Prostate gland (tissue), 2 donors: ENCODE results near the gene PDGFC. TPM values are rescaled to one million over a fixed set of nuclear protein-coding genes. Genes with fewer than 3 reads are reported as not detected.

Experiments
- DNase-seq: peaks from one replicate; pipeline ENCODE4 v3.0.0-alpha.2; 2019; ENCODE audit warnings: low spot score
- H3K27ac ChIP-seq, 2 donors: fragments of 200-600 bp; sonication (generic); 2 replicates each; pipeline ENCODE4 v1.5.1; 2017 to 2019
- H3K27me3 ChIP-seq: fragments of 200-600 bp; sonication (generic); replicated peaks from 2 replicates; pipeline ENCODE4 v1.5.1; 2019; ENCODE audit not compliant: insufficient read depth
- H3K36me3 ChIP-seq, 2 donors: fragments of 200-600 bp; sonication (generic); 1 replicate in 1 of 2; 2 replicates in 1 of 2; pipeline versions ENCODE4 v1.5.1 to v1.8.1; 2017 to 2019
- H3K4me1 ChIP-seq: fragments of 200-600 bp; sonication (generic); replicated peaks from 2 replicates; pipeline ENCODE4 v1.5.1; 2019
- H3K4me3 ChIP-seq, 2 donors: fragments of 200-600 bp; sonication (generic); 2 replicates each; pipeline ENCODE4 v1.5.1; 2017 to 2019
- H3K9me3 ChIP-seq: fragments of 200-600 bp; sonication (generic); 2 replicates; pipeline ENCODE4 v1.5.1; 2017
- POLR2A ChIP-seq: fragments of 450-650 bp; IDR thresholded peaks from one replicate; pipeline ENCODE4 v1.6.1; 2016; ENCODE audit warnings: antibody characterized with exemption, mild to moderate bottlenecking
- POLR2AphosphoS5 ChIP-seq: sonication (generic); formaldehyde crosslinking; IDR thresholded peaks from one replicate; pipeline ENCODE4 v1.6.1; 2017; ENCODE audit warnings: antibody characterized with exemption
- WGBS: methylation state at CpG from one replicate; pipeline ENCODE4 v1.1.5; 2018; 5-methylcytosine and 5-hydroxymethylcytosine counted together
- intact Hi-C: fragments of 100-400 bp; cut with DNase I; formaldehyde crosslinking; loops from one replicate; pipeline ENCODE4 v1.14.2; 2022
- total RNA-seq, 2 donors: library from RNA; depleted of rRNA; stranded (reverse); fragments of >200 nt; gene quantifications; one replicate each; pipeline ENCODE4 v1.1.0, GENCODE V29; 2016
- TF ChIP-seq, protein P1 (sequence below), 4 experiments: fragments of 200-600 bp in 2 of 4; fragments of 450-650 bp in 2 of 4; sonication (generic) in 2 of 4; IDR thresholded peaks; 1 replicate in 3 of 4; 2 replicates in 1 of 4; pipeline ENCODE4 v1.5.1; 2016 to 2019; ENCODE audit warnings: antibody characterized with exemption in 4 of 4, mild to moderate bottlenecking in 2 of 4, moderate library complexity in 2 of 4

PDGFC gene
- total RNA-seq, 2 donors from 2014 or later: 18.6 to 36.8 TPM

DNA sequence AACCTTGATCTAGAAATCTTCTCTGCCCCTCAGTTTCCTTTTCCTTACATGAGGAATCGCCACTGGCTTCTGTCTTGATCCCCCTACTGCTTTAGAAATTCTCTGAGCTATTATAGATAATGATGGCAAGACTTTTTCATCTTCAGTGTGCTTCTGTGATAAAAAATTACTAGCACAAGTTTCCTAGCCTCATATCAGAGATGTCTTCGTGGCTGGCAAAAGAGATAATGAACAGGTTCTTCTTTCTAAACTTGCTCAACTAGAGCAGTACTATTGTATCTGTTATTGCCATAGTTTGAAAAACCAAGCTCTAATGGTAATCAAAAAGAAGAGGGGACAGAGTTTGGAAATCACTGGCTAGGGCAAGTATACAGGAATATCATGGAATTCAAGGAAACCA lies 4.1 kb upstream of the PDGFC start:
- no peaks in the 10 kb centered on the region for H3K9me3 ChIP-seq
- no peak for DNase-seq
- no peak for TF ChIP-seq POLR2AphosphoS5
- TF ChIP-seq, protein P1, sequence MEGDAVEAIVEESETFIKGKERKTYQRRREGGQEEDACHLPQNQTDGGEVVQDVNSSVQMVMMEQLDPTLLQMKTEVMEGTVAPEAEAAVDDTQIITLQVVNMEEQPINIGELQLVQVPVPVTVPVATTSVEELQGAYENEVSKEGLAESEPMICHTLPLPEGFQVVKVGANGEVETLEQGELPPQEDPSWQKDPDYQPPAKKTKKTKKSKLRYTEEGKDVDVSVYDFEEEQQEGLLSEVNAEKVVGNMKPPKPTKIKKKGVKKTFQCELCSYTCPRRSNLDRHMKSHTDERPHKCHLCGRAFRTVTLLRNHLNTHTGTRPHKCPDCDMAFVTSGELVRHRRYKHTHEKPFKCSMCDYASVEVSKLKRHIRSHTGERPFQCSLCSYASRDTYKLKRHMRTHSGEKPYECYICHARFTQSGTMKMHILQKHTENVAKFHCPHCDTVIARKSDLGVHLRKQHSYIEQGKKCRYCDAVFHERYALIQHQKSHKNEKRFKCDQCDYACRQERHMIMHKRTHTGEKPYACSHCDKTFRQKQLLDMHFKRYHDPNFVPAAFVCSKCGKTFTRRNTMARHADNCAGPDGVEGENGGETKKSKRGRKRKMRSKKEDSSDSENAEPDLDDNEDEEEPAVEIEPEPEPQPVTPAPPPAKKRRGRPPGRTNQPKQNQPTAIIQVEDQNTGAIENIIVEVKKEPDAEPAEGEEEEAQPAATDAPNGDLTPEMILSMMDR (IDR thresholded peaks at IDR 0.05): no peak
- TF ChIP-seq POLR2A: no peak
- H3K27ac ChIP-seq: no peak overlapping the region
- H3K4me1 ChIP-seq: no peaks in the 10 kb centered on the region
- no peaks in the 10 kb centered on the region for H3K27me3 ChIP-seq
- intact Hi-C loops: loop anchor here (10.0 kb wide), 1 partner anchor 149 kb away; no protein-coding TSS in a partner anchor
- no peaks in the 10 kb centered on the region for H3K36me3 ChIP-seq
- 92% methylated on average over 2 of the region's 2 CpGs for WGBS
- no peak overlapping the region for H3K4me3 ChIP-seq

DNA sequence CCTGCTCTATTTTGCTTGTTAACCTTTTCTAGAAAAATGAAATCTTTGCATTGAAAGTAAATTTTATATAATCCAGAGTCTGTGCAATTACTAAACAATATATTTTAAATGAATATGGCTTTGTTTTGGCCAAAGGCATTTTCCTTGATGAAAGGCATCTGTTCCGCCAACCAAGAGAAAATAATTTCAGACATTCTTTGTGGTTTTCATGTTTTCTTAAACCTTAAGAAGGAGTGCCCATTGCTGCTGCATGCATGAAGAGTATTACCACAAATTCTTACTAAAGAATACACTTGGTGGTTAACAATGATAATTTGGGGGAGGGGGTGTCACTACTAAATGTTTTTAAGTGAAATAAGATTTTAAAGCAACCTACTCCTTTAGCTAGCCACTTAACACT lies 2.7 kb upstream of the PDGFC start:
- DNase-seq: no peak
- no peaks in the 10 kb centered on the region for H3K9me3 ChIP-seq
- no peaks in the 10 kb centered on the region for H3K4me1 ChIP-seq
- WGBS: 98% methylated on average over 1 of the region's 1 CpG
- H3K27me3 ChIP-seq: no peaks in the 10 kb centered on the region
- intact Hi-C loops: loop anchor here (5.0 to 10.0 kb wide), 3 partner anchors 151 to 497 kb away; no protein-coding TSS in a partner anchor
- no peak overlapping the region for H3K27ac ChIP-seq
- TF ChIP-seq POLR2AphosphoS5 (no peak), POLR2A (no peak)
- TF ChIP-seq, protein P1 (IDR thresholded peaks at IDR 0.05): no peak
- H3K36me3 ChIP-seq: no peaks in the 10 kb centered on the region
- no peak overlapping the region for H3K4me3 ChIP-seq

DNA sequence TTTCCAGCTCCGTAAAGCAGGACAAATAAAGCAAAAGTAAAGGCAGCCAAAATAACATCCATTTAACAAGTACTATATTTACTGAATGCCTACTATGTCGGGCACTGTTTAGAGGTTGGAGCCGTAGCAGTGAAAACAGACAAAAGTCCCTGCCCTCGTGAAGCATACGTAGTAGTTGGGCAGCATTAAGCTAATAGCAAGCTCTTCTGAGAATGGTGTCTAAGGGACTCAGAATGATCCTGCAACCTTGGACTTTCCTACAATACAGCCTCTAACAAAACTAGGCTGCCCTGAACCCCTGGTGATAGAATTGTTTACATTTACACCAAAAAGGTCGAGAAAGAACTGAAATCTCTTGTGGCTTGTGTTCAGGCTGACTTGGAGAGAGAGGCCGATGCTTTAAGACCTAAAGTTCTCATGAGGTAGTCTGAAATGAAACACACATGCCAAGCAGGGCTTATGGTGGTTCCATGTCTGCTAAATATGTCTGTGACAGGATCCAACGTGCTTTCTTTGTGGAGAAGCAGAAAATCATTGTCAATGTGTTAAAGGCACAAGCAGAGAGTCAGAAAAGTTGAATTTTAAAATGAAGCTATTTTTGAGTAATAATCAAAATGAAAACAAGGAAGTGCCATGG lies 898 bp upstream of the PDGFC start:
- H3K27ac ChIP-seq: peak overlapping the region; percentile 88 to 91
- DNase-seq: no peak
- H3K4me3 ChIP-seq: peak overlapping the region; percentile 65 to 75
- no peaks in the 10 kb centered on the region for H3K27me3 ChIP-seq
- no peaks in the 10 kb centered on the region for H3K4me1 ChIP-seq
- H3K36me3 ChIP-seq: no peaks in the 10 kb centered on the region
- intact Hi-C loops: loop anchor here (5.0 to 10.0 kb wide), 3 partner anchors 152 to 495 kb away; no protein-coding TSS in a partner anchor
- TF ChIP-seq POLR2AphosphoS5 (no peak), POLR2A (no peak)
- TF ChIP-seq, protein P1 (IDR thresholded peaks at IDR 0.05): no peak
- no peaks in the 10 kb centered on the region for H3K9me3 ChIP-seq
- 13% methylated on average over 8 of the region's 8 CpGs for WGBS

DNA sequence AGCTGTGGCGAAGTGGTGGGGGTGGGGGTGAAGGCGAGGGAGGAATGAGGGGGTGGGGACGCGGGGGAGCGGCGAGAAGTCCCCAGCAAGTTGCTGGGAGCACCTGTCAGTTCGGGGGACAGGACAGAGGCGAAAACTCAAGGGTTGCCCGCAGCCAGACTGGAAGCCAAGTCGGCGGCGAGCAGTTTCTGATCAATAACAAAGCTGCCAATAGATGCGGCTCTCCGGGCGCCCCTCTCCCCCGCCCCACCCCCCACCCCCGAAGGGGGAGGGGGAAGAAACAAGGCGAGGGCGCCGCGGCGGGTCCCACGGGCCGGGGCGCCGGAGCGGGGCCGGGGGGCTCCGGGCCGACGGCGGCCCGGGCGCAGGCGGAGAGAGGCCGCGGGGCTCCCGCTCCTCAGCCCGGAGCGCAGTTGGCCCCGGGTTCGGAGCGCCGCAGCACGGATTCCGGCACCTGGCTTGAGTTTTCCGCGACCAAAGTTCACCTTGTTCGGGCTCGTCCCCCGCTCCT lies 379 bp downstream of the PDGFC start:
- peak; percentile 44 for DNase-seq
- WGBS: 0% methylated on average over 18 of the region's 51 CpGs
- H3K4me3 ChIP-seq: peak overlapping the region; percentile 65 to 75
- no peaks in the 10 kb centered on the region for H3K9me3 ChIP-seq
- H3K27me3 ChIP-seq: no peaks in the 10 kb centered on the region
- peak overlapping the region; percentile 88 to 91 for H3K27ac ChIP-seq
- TF ChIP-seq POLR2A: no peak
- TF ChIP-seq, protein P1 (IDR thresholded peaks at IDR 0.05): no peak
- no peak for TF ChIP-seq POLR2AphosphoS5
- no peaks in the 10 kb centered on the region for H3K4me1 ChIP-seq
- H3K36me3 ChIP-seq: no peaks in the 10 kb centered on the region
- intact Hi-C loops: loop anchor here (2.0 to 10.0 kb wide), 4 partner anchors 74 to 494 kb away; no protein-coding TSS in a partner anchor
